HTR-8/SVneo (cell line): Measurements from ENCODE around the gene PPARA.
"Not testable (repeated sequence)": the region's sequence is repeated elsewhere in the genome, so short reads cannot be mapped to it uniquely, and the experiment has no call there.

Experiments
- DNase-seq: peaks from one replicate; pipeline ENCODE4 v3.0.0; 2011; ENCODE audit warnings: low spot score, mixed read lengths; ENCODE audit not compliant: insufficient read length
- FAIRE-seq: peaks from 2 replicates; lab custom pipeline; 2011; peaks lifted over from hg19 to GRCh38; lab: Jason Lieb, UNC

PPARA gene

GRCh38 chr22:46125311-46125710 lies 25.0 kb upstream of the PPARA start:
- FAIRE-seq (no peak), DNase-seq (no peak)

DNA sequence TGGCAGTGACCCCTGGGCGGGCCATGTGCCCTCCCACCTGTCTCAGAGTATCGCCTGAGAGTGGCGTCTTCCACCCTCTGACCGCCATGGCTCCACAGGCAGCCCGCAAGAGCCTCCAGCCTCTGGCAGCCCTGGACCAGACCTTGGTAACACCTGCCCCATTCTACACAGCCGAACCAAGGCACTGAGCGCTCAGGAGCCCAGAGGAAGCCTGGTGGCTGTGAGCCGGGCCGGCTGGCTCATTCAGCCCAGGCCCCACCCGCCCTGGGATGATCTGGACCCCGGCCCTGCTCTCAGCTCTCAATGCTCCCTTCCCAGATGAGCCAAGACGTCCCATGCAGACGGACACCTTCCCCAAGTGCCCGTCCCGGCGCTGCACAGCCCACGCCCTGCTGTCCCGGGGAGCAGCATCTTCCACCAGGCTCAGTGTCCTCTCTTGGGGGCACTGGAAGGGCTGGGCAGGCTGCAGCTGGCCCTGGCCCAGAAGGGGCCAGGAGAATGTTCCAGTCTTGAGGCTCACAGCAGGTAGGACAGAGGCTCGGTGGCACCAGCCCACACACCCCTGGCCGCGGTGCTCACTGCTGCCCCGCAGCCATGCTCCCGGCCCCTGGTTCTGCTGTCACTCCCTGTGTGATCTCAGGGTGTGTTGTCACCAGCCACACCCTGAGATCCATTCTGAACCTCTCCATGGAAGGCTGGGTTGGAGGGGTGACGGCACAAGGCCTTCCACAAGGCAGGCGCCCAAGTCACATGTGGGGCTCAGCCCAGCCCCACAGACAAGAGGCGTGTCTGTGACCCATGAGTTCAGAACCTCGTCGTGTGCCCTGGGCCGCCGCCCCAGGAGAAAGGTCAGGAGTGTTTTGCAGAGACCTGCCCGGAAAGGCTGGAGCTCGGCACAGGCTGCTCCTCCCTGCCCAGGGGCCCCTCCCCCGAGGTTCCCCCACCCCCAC lies 24.2 kb upstream of the PPARA start:
- FAIRE-seq (no peak), DNase-seq (no peak)

GRCh38 chr22:46126853-46127385 lies 23.4 kb upstream of the PPARA start:
- FAIRE-seq, result no peak
- DNase-seq, result no peak

DNA sequence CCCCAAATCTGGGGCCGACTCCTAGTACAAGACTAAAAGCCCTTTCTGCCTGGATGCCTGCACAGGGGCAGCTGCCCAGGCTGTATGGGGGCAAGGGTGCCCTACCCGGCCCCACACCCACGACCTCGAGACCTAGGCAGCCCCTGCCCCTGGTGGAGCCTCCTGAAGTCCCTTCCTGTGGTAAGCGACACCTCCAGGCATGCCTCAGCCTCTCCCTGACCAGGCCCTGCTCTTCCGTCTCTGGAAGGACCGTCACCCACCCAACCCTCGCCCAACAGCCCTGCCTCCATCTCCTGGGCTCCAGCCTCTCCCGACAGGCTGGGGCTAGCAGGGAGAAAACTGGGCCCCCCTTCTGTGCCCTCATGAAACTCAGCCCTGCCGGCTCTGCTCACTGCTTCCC lies 22.8 kb upstream of the PPARA start:
- no peak for DNase-seq
- FAIRE-seq, result no peak

- DNase-seq (no peak), FAIRE-seq (no peak)
Measured at GRCh38 chr22:46128606-46129005, 21.7 kb upstream of the PPARA start.

DNA sequence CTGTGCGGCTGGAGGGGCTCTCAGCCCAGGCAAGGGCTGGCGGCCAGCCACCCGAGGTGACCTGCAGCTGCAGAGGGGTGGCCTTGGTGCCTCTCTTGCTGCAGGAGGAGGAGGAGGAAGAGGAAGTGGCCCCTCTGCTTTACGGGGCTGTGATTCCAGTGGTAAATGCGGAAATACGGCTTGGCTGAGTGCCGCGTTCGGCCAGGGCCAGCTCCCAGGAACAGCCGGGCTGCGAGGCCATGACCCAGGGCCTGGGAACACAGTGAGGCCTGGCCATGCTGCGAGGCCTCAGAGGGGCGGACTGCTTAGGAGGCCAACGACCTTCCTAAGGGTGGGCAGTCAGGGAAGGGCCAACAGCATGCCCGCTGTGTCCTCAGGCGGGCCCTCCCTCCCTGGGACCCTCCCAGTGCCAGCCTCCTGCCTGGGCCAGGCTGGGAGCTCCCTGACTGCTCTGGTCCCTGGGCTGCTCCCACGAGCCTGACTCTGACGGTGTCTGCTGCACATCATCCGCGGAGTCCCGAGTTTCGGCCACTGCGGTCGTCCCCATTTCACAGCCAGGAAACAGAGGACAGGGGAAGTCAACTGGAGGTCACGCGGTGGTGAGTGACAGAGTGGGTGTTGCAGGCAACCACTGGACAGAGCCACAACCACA lies 20.8 kb upstream of the PPARA start:
- no peak for FAIRE-seq
- no peak for DNase-seq

DNA sequence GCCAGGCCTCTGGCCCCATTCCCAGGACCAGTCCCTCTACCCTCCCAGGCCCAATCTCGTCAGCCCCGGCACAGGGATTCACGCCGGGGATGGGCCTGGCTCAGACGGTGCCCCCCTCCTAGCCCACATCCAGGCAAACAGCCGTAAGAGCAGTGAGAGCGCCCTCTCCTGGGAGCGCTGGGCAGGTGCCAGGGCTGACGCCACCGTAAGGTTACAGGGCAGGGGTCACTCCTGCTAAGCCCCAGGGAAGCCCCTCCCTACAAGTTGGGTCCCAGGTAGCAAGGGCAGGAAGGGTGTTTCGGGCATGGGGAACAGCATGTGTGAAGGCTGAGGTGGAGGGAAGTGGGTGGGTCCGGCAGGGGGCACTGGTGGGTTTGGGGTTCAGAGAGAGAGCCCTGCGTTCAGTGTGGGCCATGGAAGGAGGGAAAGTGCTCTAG lies 19.2 kb upstream of the PPARA start:
- no peak for FAIRE-seq

DNA sequence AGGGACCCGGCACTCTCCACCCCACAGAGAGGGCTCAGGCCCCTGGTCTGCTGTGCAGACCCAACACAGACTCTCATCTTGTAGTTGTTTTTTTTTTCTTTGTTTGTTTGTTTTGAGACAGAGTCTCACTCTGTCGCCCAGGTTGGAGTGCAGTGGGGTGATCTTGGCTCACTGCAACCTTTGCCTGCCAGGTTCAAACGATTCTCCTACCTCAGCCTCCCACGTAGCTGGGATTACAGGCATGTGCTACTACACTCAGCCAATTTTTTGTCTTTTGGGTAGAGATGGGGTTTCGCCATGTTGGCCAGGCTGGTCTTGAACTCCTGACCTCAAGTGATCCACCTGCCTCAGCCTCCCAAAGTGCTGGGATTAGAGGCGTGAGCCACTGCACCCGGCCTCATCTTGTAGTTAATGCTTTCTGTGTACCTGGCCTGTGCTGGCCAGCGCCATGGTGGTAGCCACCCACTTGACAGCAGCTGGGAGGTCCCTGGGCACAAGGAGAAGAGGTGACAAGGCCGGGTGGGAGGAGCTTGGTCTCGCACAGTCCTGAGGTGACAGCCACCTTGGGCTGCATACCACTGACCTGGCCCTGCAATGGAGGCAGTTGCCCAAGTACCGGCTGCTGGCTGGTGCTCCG lies 18.0 kb upstream of the PPARA start:
- not testable (repeated sequence) for FAIRE-seq, DNase-seq

More for the DNA sequence above, 19.2 kb upstream of the PPARA start:
- no peak for DNase-seq

- no peak for FAIRE-seq
- DNase-seq, result no peak
Measured at GRCh38 chr22:46132830-46133587, 17.3 kb upstream of the PPARA start.

GRCh38 chr22:46133588-46133855 lies 16.8 kb upstream of the PPARA start:
- FAIRE-seq (no peak), DNase-seq (no peak)

GRCh38 chr22:46134111-46134705 lies 16.1 kb upstream of the PPARA start:
- no peak for FAIRE-seq
- DNase-seq, result no peak

GRCh38 chr22:46135611-46136485 lies 14.5 kb upstream of the PPARA start:
- FAIRE-seq (peak; percentile 82), DNase-seq (no peak)

GRCh38 chr22:46136486-46137217 lies 13.7 kb upstream of the PPARA start:
- no peak for FAIRE-seq
- DNase-seq, result no peak

DNA sequence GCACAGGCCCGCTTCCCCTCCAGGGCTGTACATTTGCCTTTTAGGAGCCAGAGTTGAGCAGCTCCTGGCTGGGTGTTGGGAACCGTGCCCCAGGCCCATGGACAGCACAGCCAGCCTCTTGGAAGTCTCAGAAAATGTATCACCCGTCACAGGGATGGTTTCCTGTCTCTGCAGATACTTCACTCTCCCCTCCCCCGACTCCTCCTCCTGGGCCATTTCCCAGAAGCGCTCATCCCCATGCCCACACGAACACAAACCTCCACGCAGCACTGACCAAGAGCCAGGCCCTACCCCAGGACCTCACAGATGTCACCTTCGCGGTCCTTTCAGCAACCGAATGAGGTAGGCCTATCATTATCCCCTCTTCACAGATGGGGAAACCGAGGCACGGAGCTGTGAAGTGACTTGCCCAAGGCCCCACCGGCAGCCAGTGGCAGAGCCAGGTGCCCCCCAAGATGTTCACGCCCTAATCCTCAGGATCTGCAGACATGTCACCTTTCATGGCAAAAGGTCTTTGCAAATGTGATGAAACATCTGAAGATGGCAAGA lies 13.0 kb upstream of the PPARA start:
- DNase-seq, result no peak
- FAIRE-seq, result no peak

DNA sequence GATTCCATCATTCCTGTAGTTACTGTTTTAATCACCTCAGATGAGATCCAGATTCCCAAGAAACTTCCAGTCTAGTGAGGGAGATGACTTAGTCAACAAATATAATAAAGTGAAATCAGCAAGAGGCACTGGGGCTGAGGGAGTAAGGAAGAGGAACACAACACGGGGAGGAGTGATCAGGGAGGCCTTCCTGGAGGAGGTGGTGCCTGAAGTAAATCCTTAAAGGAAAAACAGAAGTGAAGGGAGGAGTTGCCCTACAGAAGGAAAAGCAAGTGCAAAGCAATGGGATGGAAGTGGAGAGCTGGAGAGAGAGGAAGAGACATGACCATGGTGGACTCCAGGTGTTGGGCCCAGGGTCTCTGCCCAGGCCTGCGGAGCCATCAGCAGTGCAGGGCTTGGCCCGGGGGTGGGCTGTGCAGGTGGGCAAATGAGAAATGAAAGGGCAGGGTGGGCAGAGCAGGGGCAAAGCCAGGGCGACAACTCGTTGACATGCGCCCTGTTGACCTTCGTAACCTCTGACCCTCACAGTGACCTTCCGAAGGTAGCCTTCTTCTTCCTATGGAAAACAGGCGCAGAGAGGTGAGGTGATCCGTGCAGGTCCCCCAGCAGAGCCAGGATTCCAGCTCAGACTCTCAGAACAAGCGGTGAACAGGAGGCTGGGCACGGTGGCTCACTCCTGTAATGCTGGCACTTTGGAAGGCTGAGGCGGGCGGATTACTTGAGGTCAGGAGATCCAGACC lies 12.1 kb upstream of the PPARA start:
- FAIRE-seq, result no peak
- no peak for DNase-seq

DNA sequence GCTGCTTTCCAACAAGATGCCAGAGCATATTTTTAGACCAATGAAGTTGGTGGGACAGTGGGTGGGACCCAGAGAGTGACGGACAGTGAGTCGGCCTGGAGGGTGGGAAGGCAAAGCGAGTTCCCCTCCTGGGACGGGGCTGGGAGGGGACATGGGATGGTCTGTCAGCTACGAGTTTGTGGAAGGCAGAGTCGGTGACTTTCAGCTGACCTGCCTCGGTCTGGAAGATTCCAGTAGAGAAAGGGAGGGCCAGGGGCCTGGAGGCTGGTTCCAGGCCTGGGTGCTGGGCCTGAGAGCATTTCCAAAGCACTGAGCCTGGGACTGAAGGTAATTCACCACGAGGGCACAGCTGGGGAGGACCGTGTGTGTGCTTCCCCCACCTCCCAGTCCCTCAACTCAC lies 10.9 kb upstream of the PPARA start:
- FAIRE-seq, DNase-seq: not testable (repeated sequence)

- no peak for DNase-seq
- no peak for FAIRE-seq
Measured at GRCh38 chr22:46139895-46140350, 10.4 kb upstream of the PPARA start.
